GM19467 (cell line): ENCODE data around the gene FREM2.

Source experiments
- ATAC-seq: cut with Tn5 transposase; IDR thresholded peaks from one replicate; pipeline ENCODE4 v1.9.1; 2021; ENCODE audit warnings: mild to moderate bottlenecking, moderate library complexity; ENCODE audit not compliant: unreplicated experiment

FREM2 gene

GRCh38 chr13:38686577-38687245 lies at the start of gene FREM2:
TSS of gene FREM2 (plus strand) at chr13:38687077. CDS start at chr13:38687345, 268 bp downstream.
- ATAC-seq: no peak

GRCh38 chr13:38637576-38637975 lies 49.3 kb upstream of the FREM2 start:
- ATAC-seq: no peak

- ATAC-seq: no peak
Measured at GRCh38 chr13:38641164-38641948, 45.5 kb upstream of the FREM2 start.

GRCh38 chr13:38647312-38647711 lies 39.6 kb upstream of the FREM2 start:
- ATAC-seq: no peak

- ATAC-seq: no peak
Measured at GRCh38 chr13:38648912-38649311, 38.0 kb upstream of the FREM2 start.

GRCh38 chr13:38656699-38657098 lies 30.2 kb upstream of the FREM2 start:
- no peak for ATAC-seq

GRCh38 chr13:38657191-38657590 lies 29.7 kb upstream of the FREM2 start:
- no peak for ATAC-seq

GRCh38 chr13:38658906-38659305 lies 28.0 kb upstream of the FREM2 start:
- ATAC-seq: no peak

- ATAC-seq: no peak
Measured at GRCh38 chr13:38661010-38661675, 25.7 kb upstream of the FREM2 start.

GRCh38 chr13:38662362-38662761 lies 24.5 kb upstream of the FREM2 start:
- ATAC-seq: no peak

- ATAC-seq: no peak
Measured at GRCh38 chr13:38664906-38665305, 22.0 kb upstream of the FREM2 start.

GRCh38 chr13:38667526-38668109 lies 19.3 kb upstream of the FREM2 start:
- ATAC-seq: no peak

- ATAC-seq: no peak
Measured at GRCh38 chr13:38669234-38669964, 17.5 kb upstream of the FREM2 start.

- ATAC-seq: no peak
Measured at GRCh38 chr13:38670627-38671026, 16.2 kb upstream of the FREM2 start.

- no peak for ATAC-seq
Measured at GRCh38 chr13:38671980-38672379, 14.9 kb upstream of the FREM2 start.

- ATAC-seq: no peak
Measured at GRCh38 chr13:38674208-38674607, 12.7 kb upstream of the FREM2 start.

GRCh38 chr13:38680912-38681311 lies 6.0 kb upstream of the FREM2 start:
- no peak for ATAC-seq

GRCh38 chr13:38684714-38685113 lies 2.2 kb upstream of the FREM2 start:
- ATAC-seq: no peak

- no peak for ATAC-seq
Measured at GRCh38 chr13:38685431-38685830, 1.4 kb upstream of the FREM2 start.

- ATAC-seq: no peak
Measured at GRCh38 chr13:38685974-38686576, 802 bp upstream of the FREM2 start.
